GM23338 (cell line): ENCODE measurements around the gene TRAK1.
A peak's percentile ranks its signal among the peaks of the same experiment; 100 is the strongest.

ENCODE experiments used
- CREB1 ChIP-seq: fragments of 250-450 bp; sonication (Bioruptor Pico); IDR thresholded peaks from 2 replicates; pipeline ENCODE4 v1.5.0; 2020; ENCODE audit warnings: low read depth, mild to moderate bottlenecking, moderate library complexity
- CTCF ChIP-seq, 2 experiments: fragments of 200-600 bp in 1 of 2; sonication (generic) in 1 of 2; conservative IDR thresholded peaks; 2 replicates each; pipeline versions ENCODE4 v1.5.1 to v1.6.1; 2016 to 2017; ENCODE audit warnings: antibody characterized with exemption in 2 of 2, low read depth in 2 of 2, mild to moderate bottlenecking in 2 of 2, moderate library complexity in 1 of 2
- ETS1 ChIP-seq: IDR thresholded peaks from 2 replicates; pipeline ENCODE4 v1.6.1; 2016; ENCODE audit warnings: antibody characterized with exemption
- EZH2 ChIP-seq: fragments of 200-600 bp; sonication (generic); IDR thresholded peaks from one replicate; pipeline ENCODE4 v1.8.0; 2017; ENCODE audit warnings: antibody characterized with exemption, mild to moderate bottlenecking, low read depth; ENCODE audit not compliant: unreplicated experiment
- EZH2phosphoT487 ChIP-seq: fragments of 200-600 bp; sonication (generic); IDR thresholded peaks from one replicate; pipeline ENCODE4 v1.8.1; 2018; ENCODE audit warnings: antibody characterized with exemption; ENCODE audit not compliant: unreplicated experiment
- POLR2AphosphoS5 ChIP-seq: IDR thresholded peaks from 2 replicates; pipeline ENCODE4 v1.6.1; 2016; ENCODE audit warnings: antibody characterized with exemption, low read depth
- TF ChIP-seq, protein P1 (sequence below): IDR thresholded peaks from one replicate; pipeline ENCODE4 v1.6.1; 2018; ENCODE audit warnings: antibody characterized with exemption; ENCODE audit not compliant: unreplicated experiment

DNA sequence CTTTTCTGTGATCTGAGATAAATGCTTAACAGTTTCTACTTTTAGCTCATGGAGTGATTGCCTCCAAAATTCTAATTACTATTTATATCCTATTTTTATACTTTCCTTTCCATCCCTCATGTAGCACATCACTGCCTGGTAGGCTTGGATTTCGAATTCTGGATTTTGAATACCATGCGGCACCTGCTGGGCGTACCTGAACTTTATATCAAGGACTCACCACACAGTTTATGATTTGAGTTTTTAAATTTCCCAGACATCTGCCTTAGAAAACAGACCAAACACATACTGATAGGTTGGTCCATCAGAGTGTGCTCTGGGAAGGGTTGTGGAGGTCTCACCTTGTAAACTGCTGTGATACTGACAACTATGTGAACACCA, 6.4 kb downstream of the TRAK1 start:
- TF ChIP-seq ETS1, result no peak
- TF ChIP-seq EZH2, result no peak
- TF ChIP-seq CTCF (conservative IDR thresholded peaks at IDR 0.05; ENCODE audit: low read depth in 2 of 2), result 0 out of 4 replicates have a peak, but pooled peaks of 1 of the 2 experiments have one; percentile 5
- TF ChIP-seq POLR2AphosphoS5, result no peak
- TF ChIP-seq CREB1, result no peak
- TF ChIP-seq, protein P1, sequence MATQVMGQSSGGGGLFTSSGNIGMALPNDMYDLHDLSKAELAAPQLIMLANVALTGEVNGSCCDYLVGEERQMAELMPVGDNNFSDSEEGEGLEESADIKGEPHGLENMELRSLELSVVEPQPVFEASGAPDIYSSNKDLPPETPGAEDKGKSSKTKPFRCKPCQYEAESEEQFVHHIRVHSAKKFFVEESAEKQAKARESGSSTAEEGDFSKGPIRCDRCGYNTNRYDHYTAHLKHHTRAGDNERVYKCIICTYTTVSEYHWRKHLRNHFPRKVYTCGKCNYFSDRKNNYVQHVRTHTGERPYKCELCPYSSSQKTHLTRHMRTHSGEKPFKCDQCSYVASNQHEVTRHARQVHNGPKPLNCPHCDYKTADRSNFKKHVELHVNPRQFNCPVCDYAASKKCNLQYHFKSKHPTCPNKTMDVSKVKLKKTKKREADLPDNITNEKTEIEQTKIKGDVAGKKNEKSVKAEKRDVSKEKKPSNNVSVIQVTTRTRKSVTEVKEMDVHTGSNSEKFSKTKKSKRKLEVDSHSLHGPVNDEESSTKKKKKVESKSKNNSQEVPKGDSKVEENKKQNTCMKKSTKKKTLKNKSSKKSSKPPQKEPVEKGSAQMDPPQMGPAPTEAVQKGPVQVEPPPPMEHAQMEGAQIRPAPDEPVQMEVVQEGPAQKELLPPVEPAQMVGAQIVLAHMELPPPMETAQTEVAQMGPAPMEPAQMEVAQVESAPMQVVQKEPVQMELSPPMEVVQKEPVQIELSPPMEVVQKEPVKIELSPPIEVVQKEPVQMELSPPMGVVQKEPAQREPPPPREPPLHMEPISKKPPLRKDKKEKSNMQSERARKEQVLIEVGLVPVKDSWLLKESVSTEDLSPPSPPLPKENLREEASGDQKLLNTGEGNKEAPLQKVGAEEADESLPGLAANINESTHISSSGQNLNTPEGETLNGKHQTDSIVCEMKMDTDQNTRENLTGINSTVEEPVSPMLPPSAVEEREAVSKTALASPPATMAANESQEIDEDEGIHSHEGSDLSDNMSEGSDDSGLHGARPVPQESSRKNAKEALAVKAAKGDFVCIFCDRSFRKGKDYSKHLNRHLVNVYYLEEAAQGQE, result no peak
- no peak for TF ChIP-seq EZH2phosphoT487
